ENCODE measurements around the gene GTF2IRD1. TPM values are rescaled to one million over a fixed set of nuclear protein-coding genes. Genes with fewer than 3 reads are reported as not detected.

GTF2IRD1 gene
- polyA plus RNA-seq, 3 donors: not detected

DNA sequence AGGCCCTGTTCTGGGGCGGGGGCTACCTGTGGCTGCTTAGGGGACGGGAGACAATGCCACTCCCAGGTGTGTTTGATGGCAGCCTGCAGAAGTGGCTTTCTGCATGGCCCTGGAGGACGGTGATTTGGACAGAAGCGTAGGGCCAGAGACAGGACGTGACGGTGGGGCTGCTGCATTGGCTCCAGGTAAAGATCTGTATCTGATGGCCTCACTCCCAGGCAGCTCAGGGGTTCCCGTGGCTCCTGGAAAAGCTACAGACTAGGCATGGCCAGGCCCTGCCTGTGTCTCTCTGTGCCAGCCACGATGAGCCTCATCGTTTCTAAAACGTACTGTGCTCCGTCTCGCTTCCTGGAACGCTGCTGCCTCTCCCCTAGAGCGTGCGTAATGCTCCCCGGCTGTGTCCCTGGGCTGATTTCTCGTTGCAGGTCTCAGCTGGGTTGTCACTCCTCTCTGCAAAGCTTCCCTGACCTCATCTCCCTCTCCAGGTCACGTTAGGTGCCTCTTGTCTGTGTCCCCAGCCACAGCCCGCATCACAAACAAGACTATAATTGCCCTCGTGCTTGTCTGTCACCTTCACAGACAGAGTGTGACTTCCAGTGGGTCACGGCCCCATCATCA is 12.6 kb downstream of the GTF2IRD1 start:
- 91% methylated on average over 21 of the region's 21 CpGs for WGBS (ENCODE audit: insufficient coverage)
- no peak overlapping the region for H3K4me2 ChIP-seq (replicated peaks; ENCODE audit: extremely low read depth, low read length, poor library complexity, severe bottlenecking)
- no peaks in the 10 kb centered on the region for H3K79me2 ChIP-seq (ENCODE audit: insufficient read depth, low read length)
- H3K36me3 Mint-ChIP-seq: no peaks in the 10 kb centered on the region
- H3K27me3 ChIP-seq (ENCODE audit: control insufficient read depth in 2 of 2, insufficient read depth in 2 of 2, low read length in 2 of 2): no peaks in the 10 kb centered on the region
- H3K4me3 Mint-ChIP-seq: no peak overlapping the region
- H3K9me3 ChIP-seq (replicated peaks in 1 of 2; ENCODE audit: control insufficient read depth in 1 of 2, insufficient read depth in 1 of 2, low read length in 2 of 2): no peaks in the 10 kb centered on the region
- H4K20me1 ChIP-seq (ENCODE audit: insufficient read depth, low read length): no peaks in the 10 kb centered on the region
- no peak overlapping the region for H3K9ac ChIP-seq (ENCODE audit: insufficient read depth, low read length, poor library complexity, severe bottlenecking)
- H3K4me1 Mint-ChIP-seq: no peaks in the 10 kb centered on the region
- DNase-seq: no peak
- no peak overlapping the region for H3K27ac Mint-ChIP-seq
- no peaks in the 10 kb centered on the region for H3K4me1 ChIP-seq (ENCODE audit: control insufficient read depth in 1 of 2, insufficient read depth in 2 of 2, low read length in 2 of 2)
- no peak overlapping the region for H3K27ac ChIP-seq (ENCODE audit: low read depth in 1 of 2, low read length in 2 of 2)
- H3K9me3 Mint-ChIP-seq: peaks cover 0 to 3% (median 0%) of the 10 kb centered on the region in 7 donors
- peaks cover 0 to 5% (median 3%) of the 10 kb centered on the region in 3 donors for H3K27me3 Mint-ChIP-seq (ENCODE audit: low read depth in 3 of 3)
- no peak overlapping the region for H2AFZ ChIP-seq (ENCODE audit: insufficient read depth, low read depth, low read length, poor library complexity, severe bottlenecking)
- TF ChIP-seq, protein P1, sequence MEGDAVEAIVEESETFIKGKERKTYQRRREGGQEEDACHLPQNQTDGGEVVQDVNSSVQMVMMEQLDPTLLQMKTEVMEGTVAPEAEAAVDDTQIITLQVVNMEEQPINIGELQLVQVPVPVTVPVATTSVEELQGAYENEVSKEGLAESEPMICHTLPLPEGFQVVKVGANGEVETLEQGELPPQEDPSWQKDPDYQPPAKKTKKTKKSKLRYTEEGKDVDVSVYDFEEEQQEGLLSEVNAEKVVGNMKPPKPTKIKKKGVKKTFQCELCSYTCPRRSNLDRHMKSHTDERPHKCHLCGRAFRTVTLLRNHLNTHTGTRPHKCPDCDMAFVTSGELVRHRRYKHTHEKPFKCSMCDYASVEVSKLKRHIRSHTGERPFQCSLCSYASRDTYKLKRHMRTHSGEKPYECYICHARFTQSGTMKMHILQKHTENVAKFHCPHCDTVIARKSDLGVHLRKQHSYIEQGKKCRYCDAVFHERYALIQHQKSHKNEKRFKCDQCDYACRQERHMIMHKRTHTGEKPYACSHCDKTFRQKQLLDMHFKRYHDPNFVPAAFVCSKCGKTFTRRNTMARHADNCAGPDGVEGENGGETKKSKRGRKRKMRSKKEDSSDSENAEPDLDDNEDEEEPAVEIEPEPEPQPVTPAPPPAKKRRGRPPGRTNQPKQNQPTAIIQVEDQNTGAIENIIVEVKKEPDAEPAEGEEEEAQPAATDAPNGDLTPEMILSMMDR (IDR thresholded peaks at IDR 0.05): no peak
- H3K4me3 ChIP-seq (replicated peaks in 1 of 3; ENCODE audit: low read depth in 2 of 3, low read length in 3 of 3): no peak overlapping the region
- intact Hi-C loops (cut with micrococcal nuclease): no loop called here
- no peaks in the 10 kb centered on the region for H3K36me3 ChIP-seq (replicated peaks in 1 of 2; ENCODE audit: control insufficient read depth in 1 of 2, insufficient read depth in 2 of 2, low read length in 2 of 2)

GRCh38 chr7:74467876-74468275 is 14.2 kb downstream of the GTF2IRD1 start:
- Mint-ChIP-seq H3K27me3 (ENCODE audit: low read depth in 3 of 3) (peaks cover 0 to 5% (median 3%) of the 10 kb centered on the region in 3 donors), H3K4me1 (no peaks in the 10 kb centered on the region), H3K4me3 (no peak overlapping the region), H3K36me3 (no peaks in the 10 kb centered on the region), H3K9me3 (peaks cover 0 to 3% (median 0%) of the 10 kb centered on the region in 7 donors), H3K27ac (no peak overlapping the region)
- H3K27me3 ChIP-seq (ENCODE audit: control insufficient read depth in 2 of 2, insufficient read depth in 2 of 2, low read length in 2 of 2): no peaks in the 10 kb centered on the region
- H3K36me3 ChIP-seq (replicated peaks in 1 of 2; ENCODE audit: control insufficient read depth in 1 of 2, insufficient read depth in 2 of 2, low read length in 2 of 2): no peaks in the 10 kb centered on the region
- DNase-seq: no peak
- H3K9ac ChIP-seq (ENCODE audit: insufficient read depth, low read length, poor library complexity, severe bottlenecking): no peak overlapping the region
- H3K27ac ChIP-seq (ENCODE audit: low read depth in 1 of 2, low read length in 2 of 2): no peak overlapping the region
- H3K4me2 ChIP-seq (replicated peaks; ENCODE audit: extremely low read depth, low read length, poor library complexity, severe bottlenecking): no peak overlapping the region
- no peak overlapping the region for H3K4me3 ChIP-seq (replicated peaks in 1 of 3; ENCODE audit: low read depth in 2 of 3, low read length in 3 of 3)
- TF ChIP-seq, protein P1 (IDR thresholded peaks at IDR 0.05): no peak
- H2AFZ ChIP-seq (ENCODE audit: insufficient read depth, low read depth, low read length, poor library complexity, severe bottlenecking): no peak overlapping the region
- H3K4me1 ChIP-seq (ENCODE audit: control insufficient read depth in 1 of 2, insufficient read depth in 2 of 2, low read length in 2 of 2): no peaks in the 10 kb centered on the region
- H3K9me3 ChIP-seq (replicated peaks in 1 of 2; ENCODE audit: control insufficient read depth in 1 of 2, insufficient read depth in 1 of 2, low read length in 2 of 2): no peaks in the 10 kb centered on the region
- intact Hi-C loops (cut with micrococcal nuclease): no loop called here
- WGBS (ENCODE audit: insufficient coverage): 98% methylated on average over 7 of the region's 9 CpGs
- H3K79me2 ChIP-seq (ENCODE audit: insufficient read depth, low read length): no peaks in the 10 kb centered on the region
- no peaks in the 10 kb centered on the region for H4K20me1 ChIP-seq (ENCODE audit: insufficient read depth, low read length)

All from CD14-positive monocyte (primary cell).